Measurements from ENCODE around the gene HLA-DQB1.
"Not testable (repeated sequence)": the region's sequence is repeated elsewhere in the genome, so short reads cannot be mapped to it uniquely, and the experiment has no call there.

DNA sequence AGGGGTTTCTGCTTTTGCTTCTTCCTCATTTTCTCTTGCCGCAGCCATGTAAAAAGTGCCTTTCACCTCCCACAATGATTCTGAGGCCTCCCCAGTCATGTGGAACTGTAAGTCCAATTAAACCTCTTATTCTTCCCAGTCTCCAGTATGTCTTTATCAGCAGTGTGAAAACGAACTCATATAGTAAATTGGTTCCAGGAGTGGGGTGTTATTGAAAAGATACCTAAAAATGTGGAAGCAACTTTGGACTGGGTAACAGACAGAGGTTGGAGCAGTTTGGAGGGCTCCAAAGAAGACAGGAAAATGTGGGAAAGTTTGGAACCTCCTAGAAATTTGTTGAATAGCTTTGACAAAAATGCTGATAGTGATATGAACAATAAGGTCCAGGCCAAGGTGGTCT, 5.5 kb upstream of the HLA-DQB1 start:
- TF ChIP-seq CEBPB (IDR thresholded peaks at IDR 0.05; ENCODE audit: low read depth); POLR2A (IDR thresholded peaks at IDR 0.05; ENCODE audit: borderline replicate concordance, extremely low read depth, insufficient read depth, insufficient read length); SRF (IDR thresholded peaks at IDR 0.05; ENCODE audit: low read depth); YY1 (IDR thresholded peaks at IDR 0.05; ENCODE audit: extremely low read depth, insufficient replicate concordance, low read depth, low read length): not testable (repeated sequence)
- TF ChIP-seq, protein P1, sequence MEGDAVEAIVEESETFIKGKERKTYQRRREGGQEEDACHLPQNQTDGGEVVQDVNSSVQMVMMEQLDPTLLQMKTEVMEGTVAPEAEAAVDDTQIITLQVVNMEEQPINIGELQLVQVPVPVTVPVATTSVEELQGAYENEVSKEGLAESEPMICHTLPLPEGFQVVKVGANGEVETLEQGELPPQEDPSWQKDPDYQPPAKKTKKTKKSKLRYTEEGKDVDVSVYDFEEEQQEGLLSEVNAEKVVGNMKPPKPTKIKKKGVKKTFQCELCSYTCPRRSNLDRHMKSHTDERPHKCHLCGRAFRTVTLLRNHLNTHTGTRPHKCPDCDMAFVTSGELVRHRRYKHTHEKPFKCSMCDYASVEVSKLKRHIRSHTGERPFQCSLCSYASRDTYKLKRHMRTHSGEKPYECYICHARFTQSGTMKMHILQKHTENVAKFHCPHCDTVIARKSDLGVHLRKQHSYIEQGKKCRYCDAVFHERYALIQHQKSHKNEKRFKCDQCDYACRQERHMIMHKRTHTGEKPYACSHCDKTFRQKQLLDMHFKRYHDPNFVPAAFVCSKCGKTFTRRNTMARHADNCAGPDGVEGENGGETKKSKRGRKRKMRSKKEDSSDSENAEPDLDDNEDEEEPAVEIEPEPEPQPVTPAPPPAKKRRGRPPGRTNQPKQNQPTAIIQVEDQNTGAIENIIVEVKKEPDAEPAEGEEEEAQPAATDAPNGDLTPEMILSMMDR (IDR thresholded peaks at IDR 0.05 in 2 of 3, conservative IDR thresholded peaks at IDR 0.05 in 1 of 3; ENCODE audit: borderline replicate concordance in 1 of 3, insufficient read depth in 1 of 3, low read depth in 2 of 3, low read length in 2 of 3) = not testable (repeated sequence)
- TF ChIP-seq, protein P2, sequence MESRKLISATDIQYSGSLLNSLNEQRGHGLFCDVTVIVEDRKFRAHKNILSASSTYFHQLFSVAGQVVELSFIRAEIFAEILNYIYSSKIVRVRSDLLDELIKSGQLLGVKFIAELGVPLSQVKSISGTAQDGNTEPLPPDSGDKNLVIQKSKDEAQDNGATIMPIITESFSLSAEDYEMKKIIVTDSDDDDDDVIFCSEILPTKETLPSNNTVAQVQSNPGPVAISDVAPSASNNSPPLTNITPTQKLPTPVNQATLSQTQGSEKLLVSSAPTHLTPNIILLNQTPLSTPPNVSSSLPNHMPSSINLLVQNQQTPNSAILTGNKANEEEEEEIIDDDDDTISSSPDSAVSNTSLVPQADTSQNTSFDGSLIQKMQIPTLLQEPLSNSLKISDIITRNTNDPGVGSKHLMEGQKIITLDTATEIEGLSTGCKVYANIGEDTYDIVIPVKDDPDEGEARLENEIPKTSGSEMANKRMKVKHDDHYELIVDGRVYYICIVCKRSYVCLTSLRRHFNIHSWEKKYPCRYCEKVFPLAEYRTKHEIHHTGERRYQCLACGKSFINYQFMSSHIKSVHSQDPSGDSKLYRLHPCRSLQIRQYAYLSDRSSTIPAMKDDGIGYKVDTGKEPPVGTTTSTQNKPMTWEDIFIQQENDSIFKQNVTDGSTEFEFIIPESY (IDR thresholded peaks at IDR 0.05; ENCODE audit: extremely low read depth, insufficient replicate concordance, low read length) = not testable (repeated sequence)

All from HCT116 (cell line).